A549 (cell line): Measurements from ENCODE around the gene BARX2.

ENCODE experiments used
- NFE2L2 ChIP-seq: fragments of 150-350 bp; conservative IDR thresholded peaks from 2 replicates; pipeline ENCODE4 v1.6.1; 2014; ENCODE audit warnings: low read length
- REST ChIP-seq: fragments of 200-600 bp; sonication (generic); IDR thresholded peaks from 2 replicates; pipeline ENCODE4 v1.6.1; 2016; ENCODE audit warnings: antibody characterized with exemption, mild to moderate bottlenecking, moderate library complexity
- TF ChIP-seq, protein P1 (sequence below): fragments of >200 bp; sonication (Bioruptor Twin); formaldehyde crosslinking; IDR thresholded peaks from 3 replicates; pipeline ENCODE4 v1.5.1; 2016

DNA sequence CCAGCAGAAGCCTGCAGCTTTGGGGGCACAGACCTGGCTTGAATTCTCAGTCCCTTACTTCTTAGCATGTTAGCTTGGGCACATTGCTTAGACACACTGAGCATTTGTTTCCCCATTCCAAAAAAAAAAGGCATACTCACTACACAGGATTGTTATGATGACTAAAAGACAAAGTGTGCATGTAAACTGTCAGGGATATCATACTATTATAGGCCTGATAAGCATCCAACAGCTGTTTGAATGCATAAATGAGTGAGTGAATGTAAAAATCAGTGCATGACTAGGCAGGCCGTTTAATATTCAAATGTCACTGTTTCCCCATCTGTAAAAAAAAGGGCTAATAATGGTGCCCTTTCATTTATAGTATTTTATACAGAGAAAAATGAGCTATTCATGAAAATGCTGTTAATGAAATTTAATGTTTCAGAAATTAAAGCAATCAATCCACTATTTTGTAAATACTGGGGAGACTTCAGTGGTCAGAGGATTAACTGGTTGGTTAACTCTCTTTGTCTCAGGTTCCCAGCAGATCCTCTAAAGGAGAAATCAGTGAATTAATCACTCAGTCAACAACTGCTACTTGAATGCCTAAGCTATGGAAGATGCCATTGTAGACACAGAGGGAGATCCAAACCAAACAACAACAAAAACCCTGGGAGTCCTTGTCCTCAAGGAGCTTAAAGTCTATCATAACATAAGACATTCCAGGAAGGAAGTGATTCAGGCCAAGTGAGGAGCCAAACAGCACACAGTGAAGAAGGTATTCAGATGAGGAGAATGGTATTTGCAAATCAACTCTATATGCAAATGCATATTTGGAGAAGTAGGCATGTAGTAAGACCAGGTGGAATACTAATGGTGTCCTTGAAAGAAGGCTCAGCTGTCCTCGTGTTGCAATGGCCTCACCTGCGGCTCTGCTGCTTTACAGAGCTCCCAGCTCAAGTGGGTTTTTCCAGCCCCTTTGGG, 26.8 kb downstream of the BARX2 start:
- TF ChIP-seq REST (no peak), NFE2L2 (no peak)
- TF ChIP-seq, protein P1, sequence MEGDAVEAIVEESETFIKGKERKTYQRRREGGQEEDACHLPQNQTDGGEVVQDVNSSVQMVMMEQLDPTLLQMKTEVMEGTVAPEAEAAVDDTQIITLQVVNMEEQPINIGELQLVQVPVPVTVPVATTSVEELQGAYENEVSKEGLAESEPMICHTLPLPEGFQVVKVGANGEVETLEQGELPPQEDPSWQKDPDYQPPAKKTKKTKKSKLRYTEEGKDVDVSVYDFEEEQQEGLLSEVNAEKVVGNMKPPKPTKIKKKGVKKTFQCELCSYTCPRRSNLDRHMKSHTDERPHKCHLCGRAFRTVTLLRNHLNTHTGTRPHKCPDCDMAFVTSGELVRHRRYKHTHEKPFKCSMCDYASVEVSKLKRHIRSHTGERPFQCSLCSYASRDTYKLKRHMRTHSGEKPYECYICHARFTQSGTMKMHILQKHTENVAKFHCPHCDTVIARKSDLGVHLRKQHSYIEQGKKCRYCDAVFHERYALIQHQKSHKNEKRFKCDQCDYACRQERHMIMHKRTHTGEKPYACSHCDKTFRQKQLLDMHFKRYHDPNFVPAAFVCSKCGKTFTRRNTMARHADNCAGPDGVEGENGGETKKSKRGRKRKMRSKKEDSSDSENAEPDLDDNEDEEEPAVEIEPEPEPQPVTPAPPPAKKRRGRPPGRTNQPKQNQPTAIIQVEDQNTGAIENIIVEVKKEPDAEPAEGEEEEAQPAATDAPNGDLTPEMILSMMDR: no peak
